Measurements from ENCODE around the gene SREK1IP1. TPM values are rescaled to one million over a fixed set of nuclear protein-coding genes. Genes with fewer than 3 reads are reported as not detected.

The SREK1IP1 gene
- total RNA-seq (2014; rRNA removed; shearing (Covaris generic)): 4.6 and 6.6 TPM in 2 replicates

DNA sequence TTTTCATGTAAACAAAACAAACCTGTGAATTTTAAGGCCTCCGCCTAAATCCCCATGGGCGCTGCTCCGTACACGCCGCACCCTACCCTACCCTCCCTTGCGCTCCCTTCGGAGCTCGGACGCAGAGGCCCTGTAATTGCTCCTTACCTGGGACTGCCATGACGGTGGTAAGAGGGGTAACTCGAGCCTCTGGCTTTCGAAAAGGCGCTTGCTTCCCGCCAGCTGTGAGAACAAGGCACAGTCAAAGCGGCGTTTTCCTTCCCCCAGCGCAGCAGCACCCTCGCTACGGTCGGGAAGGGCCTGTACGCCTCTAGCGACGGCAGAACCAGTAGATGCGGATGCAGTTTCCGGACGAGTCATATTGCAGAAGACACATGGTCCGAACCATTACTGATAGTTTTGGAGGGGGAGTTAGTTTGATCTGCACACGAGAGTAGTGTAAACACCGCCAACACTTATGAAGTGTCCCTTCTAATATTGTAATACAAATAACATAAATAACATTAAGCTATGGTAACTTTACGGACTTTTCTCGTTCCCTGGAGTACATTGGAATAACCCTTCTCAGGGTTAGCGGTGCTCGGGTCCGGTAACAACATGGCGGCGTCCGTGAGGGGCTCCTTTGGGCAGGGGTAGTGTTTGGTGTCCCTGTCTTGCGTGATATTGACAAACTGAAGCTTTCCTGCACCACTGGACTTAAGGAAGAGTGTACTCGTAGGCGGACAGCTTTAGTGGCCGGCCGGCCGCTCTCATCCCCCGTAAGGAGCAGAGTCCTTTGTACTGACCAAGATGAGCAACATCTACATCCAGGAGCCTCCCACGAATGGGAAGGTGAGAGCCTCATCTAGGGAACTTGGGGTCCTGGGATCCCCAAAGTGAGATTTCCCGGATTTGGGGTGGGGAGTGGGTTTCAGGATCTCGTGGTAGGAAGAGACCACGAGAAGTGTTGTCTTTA is at the start of gene SREK1IP1, which contains the start of gene CWC27:
SREK1IP1 (minus strand) TSS at position 334 of the 955 bp plus-strand sequence; CDS start at position 160, 174 bp downstream.
CWC27 (plus strand) TSS at position 573 of the 955 bp plus-strand sequence; CDS start at position 790, 217 bp downstream.
- peak; percentile 86 for DNase-seq (ENCODE audit: low read depth)

DNA sequence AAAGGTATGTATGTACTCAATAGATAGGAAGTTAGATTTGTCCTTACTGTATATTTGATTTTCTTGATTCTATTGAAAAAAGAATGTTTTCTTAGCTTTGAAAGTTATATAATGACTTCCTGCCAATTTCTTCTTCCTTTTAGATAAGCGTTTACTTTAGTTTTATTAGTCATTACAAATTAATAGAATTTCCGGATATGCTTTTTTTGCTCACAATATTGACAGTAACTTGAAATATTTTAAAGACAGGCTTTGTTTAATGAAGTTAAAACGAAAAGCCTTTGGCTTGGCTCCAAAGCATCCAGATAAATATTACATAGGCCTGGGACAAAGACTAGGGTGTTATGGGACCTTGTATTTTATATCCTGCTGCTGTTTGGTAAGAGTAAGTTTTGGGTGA is 49.8 kb upstream of the SREK1IP1 start:
- no peak for DNase-seq (ENCODE audit: low read depth)

DNA sequence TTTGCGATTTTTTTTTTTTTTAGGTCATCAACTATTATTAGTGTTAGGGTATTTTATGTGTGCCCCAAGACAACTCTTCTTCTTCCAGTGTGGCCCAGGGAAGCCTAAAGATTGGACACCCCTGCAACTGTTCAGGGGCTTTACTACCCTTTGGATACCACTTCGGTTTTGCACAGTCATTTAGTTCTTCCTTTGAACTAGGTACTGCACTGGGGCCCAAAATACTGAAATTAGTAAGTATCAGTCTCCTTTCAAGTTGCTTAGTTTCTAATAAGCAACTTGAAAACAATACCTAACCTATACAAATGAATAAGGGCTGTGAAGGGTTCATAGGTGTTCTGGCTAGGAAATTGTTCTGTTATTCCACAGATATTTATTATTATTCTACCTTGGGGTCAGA is 45.6 kb upstream of the SREK1IP1 start:
- no peak for DNase-seq (ENCODE audit: low read depth)

DNA sequence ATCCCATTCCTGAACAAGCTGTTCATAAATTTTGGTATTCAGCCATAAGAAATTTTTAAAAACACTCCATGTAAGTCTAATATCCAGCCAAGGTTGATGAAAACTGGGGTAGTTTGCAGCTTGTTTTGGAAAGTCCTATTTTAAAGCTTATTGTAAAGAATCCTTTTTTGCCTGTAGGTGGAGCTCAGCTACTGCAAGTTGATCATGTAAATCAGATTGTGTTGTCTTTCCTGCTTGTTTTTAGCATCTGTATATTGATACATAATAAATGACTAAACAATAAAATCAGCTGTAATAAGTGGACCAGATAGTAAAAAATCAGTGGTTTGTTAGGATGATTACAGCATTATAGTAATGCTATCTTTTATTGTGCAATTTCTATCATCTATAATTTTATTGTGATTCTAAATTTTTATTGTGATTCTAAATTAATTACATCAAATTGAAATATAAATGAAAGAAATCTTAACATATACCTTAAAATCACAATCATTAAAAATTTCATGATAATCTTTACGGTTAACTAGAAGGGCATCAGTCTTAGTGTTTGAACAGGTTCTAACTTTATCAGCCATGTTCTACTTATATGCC is 42.7 kb upstream of the SREK1IP1 start:
- peak; percentile 51 for DNase-seq (ENCODE audit: low read depth)

DNA sequence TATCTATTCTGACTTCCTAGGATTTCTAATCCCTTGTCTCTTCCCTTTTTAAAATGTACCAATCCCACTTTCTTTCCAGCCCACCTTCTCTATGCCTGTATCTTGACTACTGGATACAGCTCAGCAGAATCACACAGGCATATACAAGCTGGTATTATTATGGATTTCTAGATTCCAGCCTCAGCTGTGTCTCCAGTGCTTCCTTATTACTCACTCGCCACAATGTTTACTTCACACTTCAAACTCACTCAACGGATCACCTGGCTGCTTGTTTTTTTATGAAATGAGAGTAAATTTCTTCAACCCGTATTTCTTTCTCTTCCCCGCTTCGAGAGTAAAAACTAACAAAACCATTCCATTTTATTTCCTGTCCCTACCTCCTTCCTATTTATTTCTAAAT is 39.0 kb upstream of the SREK1IP1 start:
- DNase-seq (ENCODE audit: low read depth): no peak

DNA sequence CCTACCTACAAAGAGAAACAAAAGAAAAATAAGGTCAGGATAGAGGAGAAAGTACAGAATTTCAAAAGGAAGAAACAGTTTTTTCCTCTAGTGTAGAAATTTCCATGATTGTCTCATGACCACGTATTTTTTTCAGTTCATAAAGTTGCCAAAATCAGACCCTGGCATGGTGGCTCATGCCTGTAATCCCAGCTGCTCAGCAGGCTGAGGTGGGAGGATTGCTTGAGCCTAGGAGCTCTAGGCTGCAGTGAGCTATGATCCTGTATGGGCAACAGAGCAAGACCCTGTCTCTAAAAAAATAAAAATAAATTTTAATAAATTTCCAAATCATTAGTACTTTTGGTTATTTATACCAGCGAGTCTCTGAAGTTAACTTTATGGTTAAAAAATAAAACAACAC is 38.0 kb upstream of the SREK1IP1 start:
- no peak for DNase-seq (ENCODE audit: low read depth)

DNA sequence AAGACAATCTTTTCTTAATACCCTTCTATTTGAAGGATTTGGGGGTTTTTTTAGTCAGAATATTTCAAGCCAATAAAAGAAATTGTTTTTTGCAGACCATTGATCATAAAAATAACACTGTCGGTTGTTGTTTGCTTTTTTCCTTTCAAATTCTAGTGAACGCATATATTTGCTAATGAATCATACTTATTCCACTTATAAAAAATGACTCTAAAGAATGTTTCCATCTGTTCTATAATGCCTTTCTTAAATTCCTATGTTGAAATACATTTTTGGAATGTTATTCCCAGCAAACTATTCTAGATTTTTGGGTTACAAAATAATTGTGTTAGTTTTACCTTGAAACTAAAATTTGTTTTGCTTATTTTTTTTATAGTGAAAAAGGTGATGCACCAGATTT is 32.4 kb upstream of the SREK1IP1 start:
- no peak for DNase-seq (ENCODE audit: low read depth)

DNA sequence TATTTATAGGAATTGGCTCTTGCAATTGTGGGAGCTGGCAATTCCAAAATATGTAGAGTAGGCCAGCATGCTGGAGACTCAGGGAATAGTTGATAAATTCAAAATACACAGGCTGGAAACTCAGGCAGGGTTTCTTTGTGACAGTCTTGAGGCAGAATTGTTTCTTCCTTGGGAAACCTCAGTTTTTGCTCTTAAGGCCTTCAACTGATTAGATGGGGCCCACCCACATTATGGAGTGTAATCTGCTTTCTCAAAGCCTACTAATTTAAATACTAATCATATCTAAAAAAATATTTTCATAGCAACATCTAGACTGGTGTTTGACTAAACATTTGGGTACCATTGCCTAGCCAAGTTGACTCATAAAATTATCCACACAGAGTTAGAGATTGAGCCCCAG is 27.8 kb upstream of the SREK1IP1 start:
- no peak for DNase-seq (ENCODE audit: low read depth)

DNA sequence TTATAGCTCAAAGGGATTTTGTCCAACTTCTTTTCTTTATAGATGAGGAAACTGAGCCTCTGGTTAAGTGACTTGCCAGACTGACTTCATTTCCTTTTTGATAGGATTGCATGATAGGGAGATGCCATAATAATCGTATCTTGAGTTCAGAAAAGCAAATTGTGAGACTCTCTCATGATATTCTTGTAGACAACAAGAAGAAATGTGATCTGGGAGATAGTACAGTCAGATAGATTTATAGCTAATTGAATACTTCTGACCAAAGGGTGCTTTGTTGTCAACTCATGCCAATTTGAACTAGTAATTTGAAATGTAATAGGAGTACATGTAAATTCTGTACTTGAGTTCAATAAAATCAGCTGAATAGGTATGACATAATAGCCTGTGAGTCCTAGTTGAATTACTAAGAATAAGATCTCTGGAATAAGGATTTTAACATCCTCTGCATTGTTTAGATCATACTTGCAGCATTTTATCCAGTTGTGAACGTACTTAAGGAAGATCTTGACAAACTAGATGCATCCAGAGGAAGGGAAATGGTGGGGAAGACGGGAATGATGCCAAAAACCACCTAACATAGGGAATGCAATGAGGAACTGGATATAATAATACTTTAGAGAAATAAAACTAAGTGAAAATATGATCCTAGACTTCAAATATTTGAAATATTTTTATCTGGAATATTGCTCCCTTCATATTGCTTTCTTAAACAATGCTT is 25.7 kb upstream of the SREK1IP1 start:
- DNase-seq (ENCODE audit: low read depth): no peak

DNA sequence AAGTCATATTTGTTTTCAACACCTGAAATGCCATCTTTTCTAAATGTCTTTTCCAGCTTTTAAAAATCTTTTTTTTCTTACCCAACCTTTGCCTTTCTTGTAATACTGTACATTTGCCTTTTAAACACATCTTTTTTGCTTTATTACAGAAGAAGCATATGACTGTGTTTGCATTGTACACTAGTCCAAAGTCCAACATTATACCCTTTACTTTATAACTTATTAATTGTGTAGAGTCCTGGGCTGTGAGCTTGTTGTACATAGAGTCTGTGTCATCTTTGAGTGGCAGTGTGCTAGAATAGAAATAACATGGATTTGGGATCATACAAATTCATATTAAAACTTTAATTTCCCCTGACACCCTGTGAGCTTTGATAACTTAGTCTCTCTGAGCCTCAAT is 24.0 kb upstream of the SREK1IP1 start:
- no peak for DNase-seq (ENCODE audit: low read depth)

DNA sequence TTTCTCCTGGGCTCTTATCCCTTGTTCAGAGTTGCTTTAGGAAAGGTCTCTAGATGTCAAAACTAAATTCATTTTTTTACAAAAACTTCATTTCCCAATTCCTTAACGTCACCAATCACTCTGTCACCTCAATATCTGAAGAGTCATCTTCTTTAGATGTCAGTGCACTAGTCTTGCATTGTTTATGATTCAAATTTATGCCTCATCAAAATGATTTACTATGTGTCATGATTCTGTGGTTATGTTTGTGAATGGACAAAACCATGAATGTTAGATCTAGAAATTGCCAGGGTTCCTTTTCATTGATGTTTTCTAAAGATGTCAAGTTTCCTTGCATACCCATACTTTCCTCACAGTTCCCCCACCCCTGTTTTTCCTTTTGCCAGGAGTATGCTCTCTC is 21.7 kb upstream of the SREK1IP1 start:
- no peak for DNase-seq (ENCODE audit: low read depth)

DNA sequence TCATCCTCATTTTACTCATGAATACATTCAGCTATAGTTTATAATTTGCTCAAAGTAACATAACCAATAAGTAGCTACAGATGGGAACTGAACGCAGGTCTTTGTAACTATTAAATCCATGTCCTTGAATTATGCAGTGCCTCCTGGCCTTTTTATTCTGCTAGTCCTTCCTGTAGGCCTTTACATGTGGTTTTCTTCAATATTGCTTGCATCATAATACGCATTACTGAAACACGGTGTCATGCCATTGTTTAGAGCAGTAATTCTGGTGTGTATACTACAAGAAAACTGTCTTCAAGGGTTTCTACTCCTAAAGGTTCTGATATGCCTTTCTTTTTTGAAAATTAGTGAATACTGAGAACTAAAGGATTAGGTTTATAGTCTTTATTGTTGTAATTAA is 21.0 kb upstream of the SREK1IP1 start:
- DNase-seq (ENCODE audit: low read depth): no peak

DNA sequence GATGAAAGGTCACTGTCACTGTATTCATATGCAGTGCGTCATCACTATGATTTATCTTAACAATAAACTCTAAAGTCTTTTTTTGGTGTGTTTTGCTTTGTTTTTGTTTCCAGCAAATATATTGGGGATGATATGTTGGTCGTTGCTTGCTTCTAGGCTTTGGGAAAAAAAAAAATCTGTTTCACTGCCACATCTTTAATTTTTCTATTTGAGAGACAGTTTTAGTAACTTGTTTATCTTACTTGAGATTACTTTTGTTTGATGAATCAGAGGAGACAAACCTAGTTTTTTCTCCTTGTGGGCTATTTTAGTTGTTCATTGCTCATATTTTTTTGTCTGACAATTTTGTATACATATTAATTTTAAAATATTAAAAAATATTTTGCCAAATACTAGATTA is 19.7 kb upstream of the SREK1IP1 start:
- no peak for DNase-seq (ENCODE audit: low read depth)

DNA sequence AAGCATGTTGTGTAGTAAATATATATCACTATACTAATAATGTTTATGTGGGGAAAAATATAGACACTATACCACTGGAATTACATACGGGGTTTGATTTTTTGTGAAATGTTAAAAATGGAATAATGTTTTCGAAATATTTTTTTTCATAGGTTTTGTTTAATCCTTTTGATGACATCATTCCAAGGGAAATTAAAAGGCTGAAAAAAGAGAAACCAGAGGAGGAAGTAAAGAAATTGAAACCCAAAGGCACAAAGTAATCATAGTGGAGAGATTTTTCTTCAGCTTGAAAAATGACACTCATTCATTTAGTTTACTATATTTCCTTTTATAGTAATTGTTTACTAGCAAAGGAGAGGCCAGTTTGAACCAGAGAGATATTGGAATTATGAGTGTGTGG is 17.9 kb upstream of the SREK1IP1 start:
- no peak for DNase-seq (ENCODE audit: low read depth)

DNA sequence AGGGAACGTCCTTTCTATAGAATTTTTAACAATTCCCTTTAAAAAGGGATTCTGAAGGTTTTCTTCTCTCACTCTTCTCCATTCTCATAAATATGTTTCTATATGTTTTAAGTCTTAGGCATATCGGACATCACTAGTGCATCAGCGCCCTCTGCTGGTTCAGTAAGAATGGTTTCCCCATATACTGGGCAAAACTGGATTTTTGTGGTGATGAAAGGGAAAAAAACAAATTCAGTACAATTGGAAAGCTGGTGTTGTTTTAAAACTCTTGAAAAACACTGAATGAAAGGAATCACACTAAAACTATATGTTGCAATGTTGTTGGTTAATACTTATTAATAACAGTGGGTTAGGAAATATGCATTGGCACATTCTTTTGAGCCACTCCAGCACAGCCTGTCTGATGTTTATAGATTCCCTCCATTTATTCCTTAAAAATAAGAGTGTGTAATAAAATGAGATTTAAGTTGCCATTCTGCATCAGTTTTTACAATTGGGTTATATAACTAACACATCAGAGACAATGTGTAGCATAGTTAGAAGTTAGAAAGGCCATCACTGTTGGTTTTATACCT is 16.0 kb upstream of the SREK1IP1 start:
- DNase-seq (ENCODE audit: low read depth): peak; percentile 62

DNA sequence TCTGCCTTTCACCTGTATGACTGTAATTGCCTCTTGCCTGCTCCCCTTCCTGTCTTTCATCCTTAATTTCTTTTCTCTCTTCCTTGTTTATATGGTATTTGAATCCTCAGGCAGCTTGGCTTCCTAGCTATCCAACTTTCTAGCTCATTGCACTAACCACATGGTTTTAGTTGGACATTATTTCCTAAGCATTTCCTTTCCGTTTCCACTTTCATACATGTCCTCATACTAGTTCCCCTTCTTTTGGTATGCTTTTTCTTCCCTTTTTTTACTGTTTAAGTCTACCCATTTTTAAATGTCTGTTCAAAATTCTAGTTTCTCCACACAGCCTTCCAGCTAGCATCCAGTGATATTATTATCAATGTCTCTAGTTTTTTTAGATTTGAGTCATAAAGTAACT is 6.8 kb upstream of the SREK1IP1 start:
- no peak for DNase-seq (ENCODE audit: low read depth)

DNA sequence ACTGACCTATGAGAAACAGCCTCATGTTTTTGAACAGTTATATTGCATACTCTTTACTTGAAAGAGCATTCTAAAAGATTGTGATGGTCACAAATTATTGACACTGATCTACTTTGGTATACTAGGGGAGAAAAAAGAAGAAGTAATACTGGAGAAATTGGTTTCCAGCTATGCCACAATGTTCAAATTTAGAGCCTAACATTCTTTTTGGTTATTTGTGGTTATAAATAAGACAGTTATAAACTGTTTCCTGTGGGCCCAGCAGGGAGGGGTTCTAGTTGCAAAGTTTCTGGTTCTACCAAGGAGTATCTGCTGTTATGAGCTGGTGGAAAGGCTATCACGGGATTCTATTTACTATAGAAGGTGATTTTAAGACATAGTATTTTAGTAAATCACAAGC is 5.0 kb upstream of the SREK1IP1 start:
- DNase-seq (ENCODE audit: low read depth): no peak

DNA sequence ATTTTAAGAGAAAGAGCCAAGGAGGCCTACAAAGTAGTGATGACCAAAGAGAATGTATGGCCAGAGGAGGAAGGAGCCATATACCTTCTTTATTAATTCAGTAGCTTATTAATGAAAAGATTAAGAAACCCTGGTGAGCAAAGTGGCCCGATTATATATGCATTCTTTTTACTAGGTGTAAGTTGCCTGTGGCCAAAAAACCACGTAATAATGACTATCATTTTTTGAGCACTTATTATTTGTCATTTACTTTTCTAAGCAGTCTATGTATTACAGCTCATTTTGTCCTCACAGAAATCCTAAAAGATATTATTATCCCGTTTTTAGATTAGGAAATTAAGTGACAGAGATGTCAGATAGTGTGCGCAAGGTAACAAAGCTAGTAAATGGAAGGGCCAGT is 3.2 kb upstream of the SREK1IP1 start:
- no peak for DNase-seq (ENCODE audit: low read depth)

DNA sequence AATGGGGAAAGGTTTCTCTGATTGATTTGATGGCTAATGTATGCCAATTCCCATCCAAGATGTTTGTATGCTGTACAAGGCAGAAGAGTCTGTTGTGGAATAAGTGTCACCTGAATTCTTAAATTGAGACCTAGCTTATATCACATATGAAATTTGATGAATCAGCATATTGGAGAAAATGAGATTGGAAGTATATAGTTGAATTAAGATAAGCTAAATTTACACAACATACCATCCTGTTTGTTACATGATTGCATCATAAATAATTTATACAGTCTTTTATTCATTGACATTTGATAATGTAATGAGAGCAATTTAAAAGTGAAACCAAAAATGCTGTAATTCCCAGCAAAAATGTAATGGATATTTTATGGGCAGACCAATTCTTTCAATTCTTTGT is 1.4 kb upstream of the SREK1IP1 start:
- DNase-seq (ENCODE audit: low read depth): no peak

DNA sequence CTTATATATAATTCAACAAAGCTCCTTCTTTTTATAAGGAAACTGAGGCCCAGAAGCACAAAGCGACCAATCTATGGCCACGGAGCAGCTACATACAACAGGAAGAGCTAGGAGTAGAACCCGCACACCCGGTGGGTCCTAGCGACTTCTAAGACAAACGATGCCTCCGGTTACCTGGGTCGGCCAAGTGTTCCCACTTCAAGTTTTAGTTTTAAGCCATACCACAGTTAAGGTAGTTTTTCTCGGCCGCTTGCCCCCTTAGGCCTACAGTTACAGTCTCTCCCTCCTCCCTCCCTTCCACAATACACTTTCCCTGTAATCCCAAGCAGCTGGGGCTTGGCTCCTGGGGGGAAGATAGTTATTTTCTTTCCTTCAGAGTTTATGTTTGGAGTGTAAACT is 533 bp downstream of the SREK1IP1 start:
- DNase-seq (ENCODE audit: low read depth): no peak

DNA sequence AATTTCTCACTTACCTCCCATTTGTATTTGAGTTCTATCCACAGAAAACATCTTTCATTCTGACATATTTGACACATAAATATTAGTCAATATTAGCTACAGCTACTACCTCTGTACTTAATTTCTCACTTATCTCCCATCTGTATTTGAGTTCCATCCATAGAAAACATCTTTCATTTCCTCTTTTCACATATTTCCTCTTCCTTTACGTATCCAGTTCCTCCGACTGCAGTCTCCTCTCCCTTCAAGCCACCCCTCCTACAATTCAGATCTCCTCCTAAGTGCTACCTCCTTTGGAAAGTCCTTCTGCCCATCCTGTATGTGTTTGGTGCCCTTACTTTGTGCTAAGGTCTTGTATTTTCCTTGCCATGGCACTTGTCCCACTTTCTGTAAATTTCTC is 1.6 kb downstream of the SREK1IP1 start:
- no peak for DNase-seq (ENCODE audit: low read depth)
